ENCODE measurements around the gene METTL22.

DNA sequence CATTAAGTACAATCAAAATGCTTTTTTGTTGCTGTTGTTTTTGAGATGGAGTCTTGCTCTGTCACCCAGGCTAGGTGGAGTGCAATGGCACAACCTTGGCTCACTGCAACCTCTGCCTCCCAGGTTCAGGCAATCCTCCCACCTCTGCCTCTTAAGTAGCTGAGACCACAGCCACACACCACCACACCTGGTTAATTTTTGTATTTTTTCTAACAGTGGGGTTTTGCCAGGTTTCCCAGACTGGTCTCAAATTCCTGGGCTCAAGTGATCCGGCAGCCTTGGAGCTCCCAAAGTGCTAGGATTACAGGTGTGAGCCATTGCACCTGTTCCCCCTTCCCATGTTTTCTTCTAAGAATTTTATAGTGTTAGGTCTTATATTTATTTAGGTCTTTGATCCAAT lies 48.0 kb downstream of the METTL22 start:
- TF ChIP-seq, protein P1, sequence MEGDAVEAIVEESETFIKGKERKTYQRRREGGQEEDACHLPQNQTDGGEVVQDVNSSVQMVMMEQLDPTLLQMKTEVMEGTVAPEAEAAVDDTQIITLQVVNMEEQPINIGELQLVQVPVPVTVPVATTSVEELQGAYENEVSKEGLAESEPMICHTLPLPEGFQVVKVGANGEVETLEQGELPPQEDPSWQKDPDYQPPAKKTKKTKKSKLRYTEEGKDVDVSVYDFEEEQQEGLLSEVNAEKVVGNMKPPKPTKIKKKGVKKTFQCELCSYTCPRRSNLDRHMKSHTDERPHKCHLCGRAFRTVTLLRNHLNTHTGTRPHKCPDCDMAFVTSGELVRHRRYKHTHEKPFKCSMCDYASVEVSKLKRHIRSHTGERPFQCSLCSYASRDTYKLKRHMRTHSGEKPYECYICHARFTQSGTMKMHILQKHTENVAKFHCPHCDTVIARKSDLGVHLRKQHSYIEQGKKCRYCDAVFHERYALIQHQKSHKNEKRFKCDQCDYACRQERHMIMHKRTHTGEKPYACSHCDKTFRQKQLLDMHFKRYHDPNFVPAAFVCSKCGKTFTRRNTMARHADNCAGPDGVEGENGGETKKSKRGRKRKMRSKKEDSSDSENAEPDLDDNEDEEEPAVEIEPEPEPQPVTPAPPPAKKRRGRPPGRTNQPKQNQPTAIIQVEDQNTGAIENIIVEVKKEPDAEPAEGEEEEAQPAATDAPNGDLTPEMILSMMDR (IDR thresholded peaks at IDR 0.05), result no peak
- no peak for TF ChIP-seq POLR2A (IDR thresholded peaks at IDR 0.05)
